HepG2 (cell line): ENCODE measurements around the gene CTNNA2.

Experiments used
- CTCF ChIP-seq: sonication (generic); formaldehyde crosslinking; IDR thresholded peaks from 2 replicates; pipeline ENCODE4 v1.5.0; 2020; ENCODE audit warnings: mild to moderate bottlenecking, missing genetic modification reagents, moderate library complexity
- POLR2AphosphoS5 ChIP-seq: IDR thresholded peaks from 2 replicates; pipeline ENCODE4 v1.6.1; 2012; ENCODE audit warnings: low read depth, low read length
- TCF7 ChIP-seq: sonication (generic); IDR thresholded peaks from 2 replicates; pipeline ENCODE4 v1.6.1; 2016; ENCODE audit warnings: antibody characterized with exemption, low read depth

DNA sequence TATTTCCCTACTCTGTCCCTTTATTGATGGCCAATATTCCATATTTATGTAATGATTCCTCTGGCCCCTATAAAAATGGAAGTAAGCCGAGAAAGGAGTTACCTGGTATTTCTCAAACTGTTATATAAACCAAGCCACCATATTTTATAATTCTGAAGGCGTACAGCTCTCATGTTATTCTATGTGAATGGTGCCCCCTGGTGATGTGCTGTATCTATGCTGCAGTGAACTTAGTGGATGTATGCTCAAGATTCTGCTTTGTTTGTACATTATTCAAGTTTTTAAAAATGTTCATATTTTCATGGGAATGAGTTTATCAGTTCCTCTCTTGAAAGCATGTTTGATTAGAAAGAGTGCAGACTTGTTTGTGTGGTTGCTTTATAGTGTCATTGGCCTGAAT lies 986.2 kb downstream of the CTNNA2 start:
- TF ChIP-seq CTCF (CRISPR knock-in tag) (peak; percentile 39), POLR2AphosphoS5 (no peak), TCF7 (no peak)
